IMR-90 (cell line): ENCODE results near the gene CDH13. TPM values are rescaled to one million over a fixed set of nuclear protein-coding genes. Genes with fewer than 3 reads are reported as not detected.

ENCODE experiments used
- ATAC-seq: fragments of 200-7000 bp; cut with Tn5 transposase; 2 replicates; pipeline ENCODE4 v1.9.1; 2020; ENCODE audit warnings: low read depth, mild to moderate bottlenecking, moderate library complexity
- BruUV-seq: library from RNA; stranded (reverse); fragments of 400-500 nt; replicated peaks from 2 replicates; lab custom pipeline; 2021; lab: Mats Ljungman, UMichigan
- CTCF ChIA-PET: fragments of 300-600 bp; formaldehyde crosslinking; extraction: SDS; loops from one replicate; lab custom pipeline; 2021; ENCODE audit warnings: antibody characterized with exemption; lab: Yijun Ruan, JAX
- POLR2A ChIA-PET: fragments of 300-600 bp; sonication (Branson Sonifier 250); formaldehyde crosslinking; loops from one replicate; lab custom pipeline; 2022; ENCODE audit warnings: antibody characterized with exemption; ENCODE audit not compliant: unreplicated experiment; lab: Charles Lee
- DNase-seq: peaks from one replicate; pipeline ENCODE4 v3.0.0; 2013
- H2AFZ ChIP-seq: replicated peaks from 2 replicates; pipeline ENCODE3; 2013; ENCODE audit warnings: low read length, mild to moderate bottlenecking; ENCODE audit not compliant: poor library complexity
- H2AK5ac ChIP-seq: 2 replicates; pipeline ENCODE4 v1.6.1; 2013; ENCODE audit warnings: low read depth, low read length, inconsistent platforms
- H2AK9ac ChIP-seq: replicated peaks from 2 replicates; pipeline ENCODE3; 2013; ENCODE audit warnings: mild to moderate bottlenecking, low read depth, low read length, moderate library complexity; ENCODE audit not compliant: poor library complexity
- H2BK120ac ChIP-seq: 2 replicates; pipeline ENCODE4 v1.6.1; 2013; ENCODE audit warnings: low read depth, low read length, inconsistent platforms
- H2BK15ac ChIP-seq: 3 replicates; pipeline ENCODE4 v1.6.1; 2013; ENCODE audit warnings: low read depth, low read length, inconsistent platforms
- H2BK20ac ChIP-seq: 2 replicates; pipeline ENCODE4 v1.6.1; 2013; ENCODE audit warnings: low read depth, mild to moderate bottlenecking, inconsistent platforms, low read length, moderate library complexity
- H2BK5ac ChIP-seq: 2 replicates; pipeline ENCODE4 v1.6.1; 2013; ENCODE audit warnings: mild to moderate bottlenecking, low read depth, low read length, inconsistent platforms; ENCODE audit not compliant: poor library complexity, severe bottlenecking
- H3K14ac ChIP-seq: replicated peaks from 2 replicates; pipeline ENCODE4 v1.6.1; 2013; ENCODE audit warnings: low read depth, low read length, inconsistent platforms
- H3K18ac ChIP-seq: 2 replicates; pipeline ENCODE4 v1.6.1; 2013; ENCODE audit warnings: low read depth, low read length, control low read depth
- H3K23ac ChIP-seq: 2 replicates; pipeline ENCODE4 v1.6.1; 2013; ENCODE audit warnings: low read depth, low read length, inconsistent platforms
- H3K27ac ChIP-seq: 2 replicates; pipeline ENCODE4 v1.5.1; 2013; ENCODE audit warnings: mild to moderate bottlenecking, control low read depth, low read length; ENCODE audit not compliant: insufficient read depth
- H3K27me3 ChIP-seq: 2 replicates; pipeline ENCODE4 v1.6.1; 2013; ENCODE audit warnings: low read length; ENCODE audit not compliant: control insufficient read depth, insufficient read depth
- H3K36me3 ChIP-seq: 2 replicates; pipeline ENCODE4 v1.6.1; 2013; ENCODE audit warnings: low read length, mixed read lengths; ENCODE audit not compliant: control insufficient read depth, insufficient read depth
- H3K4ac ChIP-seq: 2 replicates; pipeline ENCODE4 v1.6.1; 2013; ENCODE audit warnings: low read depth, low read length, inconsistent platforms
- H3K4me1 ChIP-seq: 2 replicates; pipeline ENCODE4 v1.6.1; 2013; ENCODE audit warnings: low read length, mixed read lengths; ENCODE audit not compliant: control insufficient read depth, insufficient read depth
- H3K4me2 ChIP-seq: 2 replicates; pipeline ENCODE4 v1.6.1; 2013; ENCODE audit warnings: low read depth, mild to moderate bottlenecking, control low read depth, low read length, moderate library complexity
- H3K4me3 ChIP-seq: 2 replicates; pipeline ENCODE4 v1.5.1; 2013; ENCODE audit warnings: low read depth, mild to moderate bottlenecking, control low read depth, low read length, moderate library complexity; ENCODE audit not compliant: insufficient read depth
- H3K56ac ChIP-seq: 2 replicates; pipeline ENCODE4 v1.6.1; 2013; ENCODE audit warnings: low read length, inconsistent platforms; ENCODE audit not compliant: insufficient read depth; ENCODE audit errors: extremely low read depth
- H3K79me1 ChIP-seq, 2 experiments: 2 replicates each; pipeline ENCODE4 v1.6.1; 2013; ENCODE audit warnings: low read length in 2 of 2, inconsistent platforms in 1 of 2, low read depth in 1 of 2
- H3K9ac ChIP-seq: 2 replicates; pipeline ENCODE4 v1.6.1; 2013; ENCODE audit warnings: low read depth, low read length, control low read depth
- H3K9me1 ChIP-seq: 2 replicates; pipeline ENCODE4 v1.6.1; 2013; ENCODE audit warnings: low read length, inconsistent platforms; ENCODE audit not compliant: insufficient read depth
- H3K9me3 ChIP-seq: 2 replicates; pipeline ENCODE4 v1.6.1; 2013; ENCODE audit warnings: low read length; ENCODE audit not compliant: control insufficient read depth, insufficient read depth
- H4K20me1 ChIP-seq: 2 replicates; pipeline ENCODE4 v1.6.1; 2013; ENCODE audit warnings: low read length, inconsistent platforms; ENCODE audit not compliant: insufficient read depth
- H4K5ac ChIP-seq: 2 replicates; pipeline ENCODE4 v1.6.1; 2013; ENCODE audit warnings: mild to moderate bottlenecking, low read depth, low read length, control low read depth
- H4K8ac ChIP-seq, 2 experiments: 2 replicates each; pipeline ENCODE4 v1.6.1; 2013; ENCODE audit warnings: low read depth in 2 of 2, low read length in 2 of 2, control low read depth in 1 of 2, inconsistent platforms in 1 of 2
- H4K91ac ChIP-seq: 2 replicates; pipeline ENCODE4 v1.6.1; 2013; ENCODE audit warnings: low read depth, low read length, inconsistent platforms; ENCODE audit not compliant: insufficient read depth
- BHLHE40 ChIP-seq: fragments of 150-350 bp; IDR thresholded peaks from 2 replicates; pipeline ENCODE4 v1.6.1; 2016; ENCODE audit warnings: mild to moderate bottlenecking, low read depth, low read length
- CHD1 ChIP-seq: IDR thresholded peaks from 2 replicates; pipeline ENCODE4 v1.6.1; 2012; ENCODE audit warnings: low read depth, low read length, improper control_type of control experiment
- MAFK ChIP-seq: IDR thresholded peaks from 2 replicates; pipeline ENCODE4 v1.6.1; 2012; ENCODE audit warnings: low read depth, low read length, improper control_type of control experiment
- MAZ ChIP-seq: IDR thresholded peaks from 2 replicates; pipeline ENCODE4 v1.6.1; 2012; ENCODE audit warnings: low read depth, mild to moderate bottlenecking, low read length, improper control_type of control experiment, moderate library complexity, borderline replicate concordance
- MXI1 ChIP-seq: IDR thresholded peaks from 2 replicates; pipeline ENCODE4 v1.6.1; 2012; ENCODE audit warnings: low read depth, mild to moderate bottlenecking, low read length, moderate library complexity, borderline replicate concordance
- NFE2L2 ChIP-seq: fragments of 150-350 bp; IDR thresholded peaks from 2 replicates; pipeline ENCODE4 v1.6.1; 2016; ENCODE audit warnings: low read depth, mild to moderate bottlenecking, low read length
- POLR2A ChIP-seq: IDR thresholded peaks from 2 replicates; pipeline ENCODE4 v1.6.1; 2012; ENCODE audit warnings: mild to moderate bottlenecking, low read depth, low read length
- RAD21 ChIP-seq: IDR thresholded peaks from 2 replicates; pipeline ENCODE4 v1.6.1; 2012; ENCODE audit warnings: low read length, improper control_type of control experiment
- RCOR1 ChIP-seq: IDR thresholded peaks from 2 replicates; pipeline ENCODE4 v1.6.1; 2012; ENCODE audit warnings: mild to moderate bottlenecking, low read length, improper control_type of control experiment; ENCODE audit not compliant: insufficient replicate concordance
- RFX5 ChIP-seq: IDR thresholded peaks from 2 replicates; pipeline ENCODE4 v1.8.0; 2012; ENCODE audit warnings: low read depth, mild to moderate bottlenecking, low read length, moderate library complexity
- SMC3 ChIP-seq: fragments of 150-350 bp; IDR thresholded peaks from 2 replicates; pipeline ENCODE4 v1.6.1; 2016; ENCODE audit warnings: low read depth, mild to moderate bottlenecking, antibody characterized with exemption, low read length, moderate library complexity
- WGBS, 2 experiments: methylation state at CpG; one replicate each; pipeline versions ENCODE4 v1.1.5 to v1.1.7; 2013; ENCODE audit warnings: missing lambda C conversion rate in 2 of 2; ENCODE audit not compliant: insufficient read length in 1 of 2; ENCODE audit errors: extremely low coverage in 2 of 2; 5-methylcytosine and 5-hydroxymethylcytosine counted together
- dilution Hi-C: fragments of 300-500 bp; cut with HindIII; formaldehyde crosslinking; loops from one replicate; pipeline ENCODE4 v1.14.3; 2018; ENCODE audit warnings: low sequenced_read_pairs; ENCODE audit not compliant: unreplicated experiment
- in situ Hi-C: fragments of 300-500 bp; cut with MboI; formaldehyde crosslinking; loops from 3 replicates; pipeline ENCODE4 v1.14.3; 2019; ENCODE audit warnings: low sequenced_read_pairs, inconsistent platforms, mixed read lengths
- intact Hi-C: fragments of 100-400 bp; cut with micrococcal nuclease; formaldehyde crosslinking; loops from 2 replicates; pipeline ENCODE4 v1.10.0; 2022
- polyA plus RNA-seq, 3 experiments: library from polyadenylated mRNA; depleted of rRNA; stranded (reverse); fragments of >200 nt; gene quantifications; 2 replicates each; pipeline ENCODE4 v1.2.3, GENCODE V29; 2012; ENCODE audit warnings: low replicate concordance in 1 of 3
- total RNA-seq: library from RNA; depleted of rRNA; stranded (reverse); fragments of >200 nt; gene quantifications from 2 replicates; pipeline ENCODE4 v1.2.3, GENCODE V29; 2012
- TF ChIP-seq, protein P1 (sequence below): fragments of 150-350 bp; IDR thresholded peaks from 2 replicates; pipeline ENCODE4 v1.6.1; 2016; ENCODE audit warnings: low read depth, mild to moderate bottlenecking, low read length, moderate library complexity, borderline replicate concordance
- TF ChIP-seq, protein P2 (sequence below): fragments of 150-350 bp; IDR thresholded peaks from 2 replicates; pipeline ENCODE4 v1.6.1; 2017; ENCODE audit warnings: mild to moderate bottlenecking, antibody characterized with exemption, low read length, low read depth

CDH13 gene
- total and polyA plus RNA-seq, 2 of the 4 experiments (the other 2 are of a cell fraction) = 61.6 to 74.7 TPM

DNA sequence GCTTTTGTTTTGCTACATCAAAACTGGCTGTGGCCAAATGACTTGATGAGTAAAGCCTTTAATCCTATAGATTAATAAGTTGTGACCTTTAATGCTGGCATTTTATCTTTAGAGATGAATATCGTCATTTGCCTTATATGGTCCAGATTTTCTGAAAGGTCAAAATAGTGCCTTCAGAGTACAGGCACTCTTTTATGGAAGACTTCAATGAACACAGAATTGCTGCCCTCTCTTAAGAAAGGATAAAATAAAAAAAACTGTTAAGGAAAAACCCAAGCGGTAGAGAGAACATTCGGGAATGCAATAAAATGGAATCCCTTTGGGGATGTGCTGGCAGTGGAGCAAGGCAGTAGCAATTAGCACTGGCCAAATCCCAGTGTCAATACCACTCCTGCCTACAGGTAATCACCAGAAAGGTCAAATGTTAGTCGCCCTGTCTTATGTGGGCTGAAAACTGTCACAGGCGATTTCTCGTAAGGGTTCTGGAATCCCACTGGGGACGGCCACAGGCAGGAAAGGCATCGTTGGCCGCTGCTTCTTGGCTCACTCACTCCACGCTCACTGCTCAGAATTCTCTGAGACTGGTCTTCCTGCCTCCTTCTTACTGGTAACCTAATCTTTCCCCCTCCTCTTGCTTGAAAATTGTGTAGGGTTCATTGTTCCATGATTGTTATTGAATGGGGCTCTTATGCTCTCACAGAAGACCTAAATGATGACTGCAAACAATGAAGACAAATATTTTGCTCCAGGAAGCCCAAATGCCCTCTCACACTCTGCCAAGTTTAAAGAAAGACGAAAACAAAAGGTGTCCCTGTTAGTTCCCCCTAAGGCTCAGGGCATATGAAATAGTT lies 1135.6 kb downstream of the CDH13 start (continued):
- no peak for TF ChIP-seq RAD21

DNA sequence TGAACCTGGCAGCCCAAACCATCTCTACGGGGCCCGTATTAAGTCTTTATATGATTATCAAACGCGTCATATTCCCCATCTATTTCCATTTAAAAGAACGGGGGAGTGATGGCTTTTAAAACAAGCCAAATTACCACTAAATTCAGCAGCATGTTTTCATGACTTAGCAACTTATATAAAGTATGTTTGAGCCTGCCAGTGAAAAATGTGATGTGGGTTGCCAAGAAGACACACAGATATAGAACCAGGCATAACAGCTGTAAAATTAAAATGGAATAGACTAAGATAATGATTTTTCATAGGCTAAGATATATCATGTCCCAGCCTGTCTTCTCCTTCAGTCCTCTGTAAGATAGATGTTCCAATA lies 1136.2 kb downstream of the CDH13 start:
- no peak overlapping the region for H2AK9ac ChIP-seq
- no peak overlapping the region for H2BK15ac ChIP-seq
- ATAC-seq (no peak), DNase-seq (no peak)
- no peak overlapping the region for H3K9ac ChIP-seq
- H3K23ac ChIP-seq = no peak overlapping the region
- H3K4me3 ChIP-seq = no peak overlapping the region
- no peak overlapping the region for H3K27ac ChIP-seq
- H4K91ac ChIP-seq = no peak overlapping the region
- H2BK20ac ChIP-seq = no peak overlapping the region
- no peak overlapping the region for H2BK5ac ChIP-seq
- no peak overlapping the region for H4K8ac ChIP-seq
- in situ Hi-C loops = no loop called here
- ChIA-PET POLR2A (no interaction called here), CTCF (no interaction called here)
- H3K56ac ChIP-seq = no peak overlapping the region
- no peak overlapping the region for H3K4ac ChIP-seq
- dilution Hi-C loops = no loop called here
- H3K18ac ChIP-seq = no peak overlapping the region
- no peak overlapping the region for H2BK120ac ChIP-seq
- H3K4me2 ChIP-seq = no peak overlapping the region
- TF ChIP-seq MAZ (no peak), RAD21 (no peak), RFX5 (no peak), CHD1 (no peak), MXI1 (no peak), BHLHE40 (no peak), POLR2A (no peak), SMC3 (no peak), RCOR1 (no peak), MAFK (no peak), NFE2L2 (no peak)
- TF ChIP-seq, protein P1, sequence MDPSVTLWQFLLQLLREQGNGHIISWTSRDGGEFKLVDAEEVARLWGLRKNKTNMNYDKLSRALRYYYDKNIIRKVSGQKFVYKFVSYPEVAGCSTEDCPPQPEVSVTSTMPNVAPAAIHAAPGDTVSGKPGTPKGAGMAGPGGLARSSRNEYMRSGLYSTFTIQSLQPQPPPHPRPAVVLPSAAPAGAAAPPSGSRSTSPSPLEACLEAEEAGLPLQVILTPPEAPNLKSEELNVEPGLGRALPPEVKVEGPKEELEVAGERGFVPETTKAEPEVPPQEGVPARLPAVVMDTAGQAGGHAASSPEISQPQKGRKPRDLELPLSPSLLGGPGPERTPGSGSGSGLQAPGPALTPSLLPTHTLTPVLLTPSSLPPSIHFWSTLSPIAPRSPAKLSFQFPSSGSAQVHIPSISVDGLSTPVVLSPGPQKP = no peak
- TF ChIP-seq, protein P2, sequence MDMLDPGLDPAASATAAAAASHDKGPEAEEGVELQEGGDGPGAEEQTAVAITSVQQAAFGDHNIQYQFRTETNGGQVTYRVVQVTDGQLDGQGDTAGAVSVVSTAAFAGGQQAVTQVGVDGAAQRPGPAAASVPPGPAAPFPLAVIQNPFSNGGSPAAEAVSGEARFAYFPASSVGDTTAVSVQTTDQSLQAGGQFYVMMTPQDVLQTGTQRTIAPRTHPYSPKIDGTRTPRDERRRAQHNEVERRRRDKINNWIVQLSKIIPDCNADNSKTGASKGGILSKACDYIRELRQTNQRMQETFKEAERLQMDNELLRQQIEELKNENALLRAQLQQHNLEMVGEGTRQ = no peak
- H3K4me1 ChIP-seq = no peaks in the 10 kb centered on the region
- H3K79me1 ChIP-seq = no peaks in the 10 kb centered on the region
- intact Hi-C loops = no loop called here
- no peaks in the 10 kb centered on the region for H3K27me3 ChIP-seq
- no peaks in the 10 kb centered on the region for H4K20me1 ChIP-seq
- H3K9me1 ChIP-seq = no peaks in the 10 kb centered on the region
- H3K14ac ChIP-seq = no peak overlapping the region
- H3K9me3 ChIP-seq = no peaks in the 10 kb centered on the region
- no peak overlapping the region for H2AK5ac ChIP-seq
- WGBS, 2 experiments = no CpG with 5 or more reads among the region's 5 CpGs
- H4K5ac ChIP-seq = no peak overlapping the region
- no TSS peak for BruUV-seq
- no peak overlapping the region for H2AFZ ChIP-seq
- H3K36me3 ChIP-seq = no peaks in the 10 kb centered on the region
